Measurements from ENCODE around the gene LRMDA. TPM values are rescaled to one million over a fixed set of nuclear protein-coding genes. Genes with fewer than 3 reads are reported as not detected.
A peak's percentile ranks its signal among the peaks of the same experiment; 100 is the strongest.

The LRMDA gene
- polyA plus RNA-seq, 2 of the 4 experiments (the other 2 are of a cell fraction) = 4.6 to 5.2 TPM

GRCh38 chr10:76036111-76036940, 604.9 kb downstream of the LRMDA start:
- ATAC-seq (peak; percentile 64 to 82), DNase-seq (ENCODE audit: low read depth in 1 of 2, low spot score in 1 of 2) (peak; percentile 64 to 65), FAIRE-seq (no peak)
- 34% methylated on average over 17 of the region's 18 CpGs for WGBS (ENCODE audit: missing lambda C conversion rate)
- TF ChIP-seq CHD2 (IDR thresholded peaks at IDR 0.05; ENCODE audit: low read length, partially characterized antibody) = no peak
- TF ChIP-seq HOXB5 (CRISPR knock-in tag; IDR thresholded peaks at IDR 0.05) = no peak
- peak; percentile 91 for TF ChIP-seq SMC3 (IDR thresholded peaks at IDR 0.05)
- peak; percentile 81 to 88 for TF ChIP-seq RAD21 (conservative IDR thresholded peaks at IDR 0.05 in 1 of 2, IDR thresholded peaks at IDR 0.05 in 1 of 2)
- TF ChIP-seq FOXS1 (CRISPR knock-in tag; IDR thresholded peaks at IDR 0.05) = no peak
- peak; percentile 86 for TF ChIP-seq CTCF (IDR thresholded peaks at IDR 0.05)
- H3K4me2 ChIP-seq = peak overlapping the region; percentile 82
- CTCF ChIA-PET = interaction anchor here (0.6 to 8.3 kb wide), 69 partner anchors 9 to 968 kb away, joined by 3 to 83 read pairs (median 4); partner anchors contain the start of genes LRMDA and ZNF503
- POLR2A ChIA-PET = interaction anchor here (1.8 kb wide), 1 partner anchor 635 kb away, joined by 8 read pairs; the partner anchor contains the start of gene ZNF503
- H3K4me3 ChIP-seq = peak overlapping the region; percentile 9; the same call in 1 of the 3 replicates
- H3K4me1 ChIP-seq = peaks cover 48% of the 10 kb centered on the region
- peaks cover 13% of the 10 kb centered on the region; the same call in 1 of the 3 replicates for H3K9me3 ChIP-seq
- peak overlapping the region; percentile 47 to 75 for H3K27ac ChIP-seq

- H3K4me3 ChIP-seq = no peak overlapping the region
- ChIA-PET POLR2A (interaction anchor here (1.8 kb wide), 1 partner anchor 635 kb away, joined by 8 read pairs; the partner anchor contains the start of gene ZNF503), CTCF (interaction anchor here (0.6 to 8.3 kb wide), 64 partner anchors 9 to 1198 kb away, joined by 3 to 83 read pairs (median 4); partner anchors contain the start of gene ZNF503)
- H3K4me2 ChIP-seq = peak overlapping the region; percentile 82
- ATAC-seq (peak in 1 of 2 experiments; percentile 26; a peak in 1 of 6 replicates), FAIRE-seq (no peak), DNase-seq (ENCODE audit: low read depth in 1 of 2, low spot score in 1 of 2) (peak in 1 of 2 experiments; percentile 58)
- TF ChIP-seq RAD21 (conservative IDR thresholded peaks at IDR 0.05 in 1 of 2, IDR thresholded peaks at IDR 0.05 in 1 of 2) (no peak), HOXB5 (CRISPR knock-in tag; IDR thresholded peaks at IDR 0.05) (no peak), HOXA7 (CRISPR knock-in tag; IDR thresholded peaks at IDR 0.05) (no peak), NFE2L2 (conservative IDR thresholded peaks at IDR 0.05; ENCODE audit: low read length) (no peak), NPAS2 (CRISPR knock-in tag; IDR thresholded peaks at IDR 0.05; ENCODE audit: borderline replicate concordance) (no peak), USF2 (IDR thresholded peaks at IDR 0.05) (no peak), CTCF (IDR thresholded peaks at IDR 0.05) (no peak), KDM5A (IDR thresholded peaks at IDR 0.05) (no peak), RNF2 (IDR thresholded peaks at IDR 0.05; ENCODE audit: borderline replicate concordance, low read depth) (no peak), HDAC2 (IDR thresholded peaks at IDR 0.05) (no peak), MYC (IDR thresholded peaks at IDR 0.05; ENCODE audit: borderline replicate concordance, low read length) (no peak), JUNB (IDR thresholded peaks at IDR 0.05) (no peak), ZFP36 (IDR thresholded peaks at IDR 0.05; ENCODE audit: borderline replicate concordance, partially characterized antibody) (no peak), FOXS1 (CRISPR knock-in tag; IDR thresholded peaks at IDR 0.05) (no peak), FOSL2 (IDR thresholded peaks at IDR 0.05) (no peak), FOSL2 (CRISPR knock-in tag; IDR thresholded peaks at IDR 0.05) (no peak)
- H3K4me1 ChIP-seq = peaks cover 48% of the 10 kb centered on the region
- peak overlapping the region in 1 of 2 experiments; percentile 69; a peak in 3 of 6 replicates for H3K27ac ChIP-seq
- H3K9me3 ChIP-seq = peaks cover 13% of the 10 kb centered on the region; the same call in 1 of the 3 replicates
Measured at GRCh38 chr10:76036962-76037361, 605.5 kb downstream of the LRMDA start.

All from A549 (cell line).